Ishikawa (cell line): ENCODE measurements around the gene PPP1R37.

Source experiments
- CEBPB ChIP-seq: IDR thresholded peaks from 2 replicates; pipeline ENCODE4 v1.6.1; 2012
- CREB1 ChIP-seq: IDR thresholded peaks from 2 replicates; pipeline ENCODE4 v1.6.1; 2012; ENCODE audit warnings: low read depth
- EGR1 ChIP-seq: IDR thresholded peaks from 2 replicates; pipeline ENCODE4 v1.6.1; 2012
- EP300 ChIP-seq: IDR thresholded peaks from 2 replicates; pipeline ENCODE4 v1.6.1; 2012; ENCODE audit warnings: borderline replicate concordance
- FOXM1 ChIP-seq: IDR thresholded peaks from 2 replicates; pipeline ENCODE4 v1.6.1; 2012; ENCODE audit warnings: low read depth, borderline replicate concordance
- RAD21 ChIP-seq: IDR thresholded peaks from 2 replicates; pipeline ENCODE4 v1.6.1; 2012; ENCODE audit warnings: low read depth
- REST ChIP-seq: IDR thresholded peaks from 2 replicates; pipeline ENCODE4 v1.6.1; 2012; ENCODE audit warnings: low read depth, mild to moderate bottlenecking
- TAF1 ChIP-seq: IDR thresholded peaks from 2 replicates; pipeline ENCODE4 v1.6.1; 2012; ENCODE audit warnings: low read depth, mild to moderate bottlenecking
- TCF12 ChIP-seq: IDR thresholded peaks from 2 replicates; pipeline ENCODE4 v1.6.1; 2012; ENCODE audit warnings: low read depth
- USF1 ChIP-seq: IDR thresholded peaks from 2 replicates; pipeline ENCODE4 v1.6.1; 2012
- YY1 ChIP-seq: IDR thresholded peaks from 2 replicates; pipeline ENCODE4 v1.6.1; 2012; ENCODE audit warnings: low read depth
- ZBTB7A ChIP-seq: IDR thresholded peaks from 2 replicates; pipeline ENCODE4 v1.6.1; 2012; ENCODE audit warnings: low read depth

- TF ChIP-seq ZBTB7A (no peak), EP300 (no peak), YY1 (no peak), USF1 (no peak), EGR1 (no peak), TCF12 (no peak), CREB1 (no peak), TAF1 (no peak), FOXM1 (no peak), REST (no peak), CEBPB (no peak), RAD21 (no peak)
Observed at GRCh38 chr19:45159971-45160324, 67.0 kb downstream of the PPP1R37 start.
